Measurements from ENCODE around the gene SLMAP. TPM values are rescaled to one million over a fixed set of nuclear protein-coding genes. Genes with fewer than 3 reads are reported as not detected.
"Not testable (repeated sequence)": the region's sequence is repeated elsewhere in the genome, so short reads cannot be mapped to it uniquely, and the experiment has no call there.

Gene SLMAP
- total RNA-seq, 1 donor from 2014 or later, result 578 TPM

GRCh38 chr3:57787867-57788623 lies 31.9 kb downstream of the SLMAP start:
- DNase-seq (ENCODE audit: low spot score), result no peak
- intact Hi-C loops (cut with DNase I), result no loop called here

GRCh38 chr3:57788624-57789018 lies 32.5 kb downstream of the SLMAP start:
- intact Hi-C loops (cut with DNase I), result no loop called here
- DNase-seq (ENCODE audit: low spot score), result no peak

- intact Hi-C loops (cut with DNase I), result no loop called here
- DNase-seq (ENCODE audit: low spot score), result no peak
Observed at GRCh38 chr3:57791245-57791644, 35.1 kb downstream of the SLMAP start.

GRCh38 chr3:57792198-57792597 lies 36.1 kb downstream of the SLMAP start:
- intact Hi-C loops (cut with DNase I), result no loop called here
- DNase-seq (ENCODE audit: low spot score), result no peak

- intact Hi-C loops (cut with DNase I), result no loop called here
- no peak for DNase-seq (ENCODE audit: low spot score)
Observed at GRCh38 chr3:57793737-57794187, 37.7 kb downstream of the SLMAP start.

- intact Hi-C loops (cut with DNase I), result no loop called here
- no peak for DNase-seq (ENCODE audit: low spot score)
Observed at GRCh38 chr3:57794501-57794900, 38.4 kb downstream of the SLMAP start.

- no peak for DNase-seq (ENCODE audit: low spot score)
- intact Hi-C loops (cut with DNase I), result no loop called here
Observed at GRCh38 chr3:57794951-57795350, 38.8 kb downstream of the SLMAP start.

GRCh38 chr3:57796261-57796660 lies 40.2 kb downstream of the SLMAP start:
- DNase-seq (ENCODE audit: low spot score), result no peak
- intact Hi-C loops (cut with DNase I), result no loop called here

- intact Hi-C loops (cut with DNase I), result no loop called here
- DNase-seq (ENCODE audit: low spot score), result no peak
Observed at GRCh38 chr3:57797701-57798487, 41.8 kb downstream of the SLMAP start.

GRCh38 chr3:57803647-57804081 lies 47.6 kb downstream of the SLMAP start:
- intact Hi-C loops (cut with DNase I), result no loop called here
- no peak for DNase-seq (ENCODE audit: low spot score)

- DNase-seq (ENCODE audit: low spot score), result no peak
Observed at GRCh38 chr3:57805266-57805665, 49.2 kb downstream of the SLMAP start.

GRCh38 chr3:57805674-57806073 lies 49.6 kb downstream of the SLMAP start:
- DNase-seq (ENCODE audit: low spot score), result no peak
- intact Hi-C loops (cut with DNase I), result no loop called here

More at GRCh38 chr3:57805266-57805665, 49.2 kb downstream of the SLMAP start:
- intact Hi-C loops (cut with DNase I), result no loop called here

GRCh38 chr3:57806195-57806594 lies 50.1 kb downstream of the SLMAP start:
- DNase-seq (ENCODE audit: low spot score); intact Hi-C loops (cut with DNase I): not testable (repeated sequence)

GRCh38 chr3:57808961-57809608 lies 53.0 kb downstream of the SLMAP start:
- no peak for DNase-seq (ENCODE audit: low spot score)
- intact Hi-C loops (cut with DNase I), result no loop called here

- intact Hi-C loops (cut with DNase I), result no loop called here
- DNase-seq (ENCODE audit: low spot score), result no peak
Observed at GRCh38 chr3:57809609-57809968, 53.5 kb downstream of the SLMAP start.

GRCh38 chr3:57810048-57810447 lies 53.9 kb downstream of the SLMAP start:
- intact Hi-C loops (cut with DNase I), result no loop called here

GRCh38 chr3:57810471-57811137 lies 54.5 kb downstream of the SLMAP start:
- intact Hi-C loops (cut with DNase I), result no loop called here
- no peak for DNase-seq (ENCODE audit: low spot score)

More at GRCh38 chr3:57810048-57810447, 53.9 kb downstream of the SLMAP start:
- DNase-seq (ENCODE audit: low spot score), result no peak

- no peak for DNase-seq (ENCODE audit: low spot score)
- intact Hi-C loops (cut with DNase I), result no loop called here
Observed at GRCh38 chr3:57815036-57815435, 58.9 kb downstream of the SLMAP start.

- DNase-seq (ENCODE audit: low spot score), result no peak
- intact Hi-C loops (cut with DNase I), result no loop called here
Observed at GRCh38 chr3:57816471-57817095, 60.5 kb downstream of the SLMAP start.

Measured in cardiac septum (tissue), 1 donor.